NCI-H187 (cell line): ENCODE data around the gene HEBP2.
"Not testable (repeated sequence)": the region's sequence is repeated elsewhere in the genome, so short reads cannot be mapped to it uniquely, and the experiment has no call there.

Source experiments
- DNase-seq, 2 experiments: peaks; one replicate each; lab custom pipeline; 2025; lab: John Stamatoyannopoulos, UW

HEBP2 gene

GRCh38 chr6:138424004-138424904, 20.2 kb downstream of the HEBP2 start:
- no peak for DNase-seq

GRCh38 chr6:138425256-138425655, 21.2 kb downstream of the HEBP2 start:
- DNase-seq = not testable (repeated sequence)

- no peak for DNase-seq
These were observed 22.6 kb downstream of the HEBP2 start for GRCh38 chr6:138426500-138427123.

- DNase-seq = no peak
These were observed 23.7 kb downstream of the HEBP2 start for GRCh38 chr6:138427701-138428100.

GRCh38 chr6:138428944-138429598, 25.0 kb downstream of the HEBP2 start:
- DNase-seq = no peak

- DNase-seq = no peak
These were observed 25.7 kb downstream of the HEBP2 start for GRCh38 chr6:138429761-138430160.

GRCh38 chr6:138430361-138431145, 26.5 kb downstream of the HEBP2 start:
- no peak for DNase-seq

GRCh38 chr6:138431256-138432062, 27.4 kb downstream of the HEBP2 start:
- no peak for DNase-seq

GRCh38 chr6:138432063-138432356, 28.0 kb downstream of the HEBP2 start:
- DNase-seq = no peak

GRCh38 chr6:138434096-138434495, 30.1 kb downstream of the HEBP2 start:
- no peak for DNase-seq

- no peak for DNase-seq
These were observed 30.9 kb downstream of the HEBP2 start for GRCh38 chr6:138434925-138435324.

GRCh38 chr6:138439546-138439945, 35.5 kb downstream of the HEBP2 start:
- no peak for DNase-seq

GRCh38 chr6:138440296-138440695, 36.3 kb downstream of the HEBP2 start:
- DNase-seq = no peak

GRCh38 chr6:138440758-138441357, 36.8 kb downstream of the HEBP2 start:
- no peak for DNase-seq

- no peak for DNase-seq
These were observed 37.9 kb downstream of the HEBP2 start for GRCh38 chr6:138441965-138442364.

- no peak for DNase-seq
These were observed 38.6 kb downstream of the HEBP2 start for GRCh38 chr6:138442663-138443062.

GRCh38 chr6:138443979-138444378, 40.0 kb downstream of the HEBP2 start:
- no peak for DNase-seq

GRCh38 chr6:138446821-138447220, 42.8 kb downstream of the HEBP2 start:
- DNase-seq = no peak

- peak; percentile 17 to 28 for DNase-seq
These were observed 46.4 kb downstream of the HEBP2 start for GRCh38 chr6:138450445-138450844.

GRCh38 chr6:138451043-138451442, 47.0 kb downstream of the HEBP2 start:
- DNase-seq = no peak
